GM18508 (cell line): ENCODE data around the gene RCE1.

Experiments used
- ATAC-seq: cut with Tn5 transposase; IDR thresholded peaks from one replicate; pipeline ENCODE4 v1.9.1; 2021; ENCODE audit warnings: moderate number of reproducible peaks; ENCODE audit not compliant: insufficient read depth, unreplicated experiment

The RCE1 gene

GRCh38 chr11:66868082-66868725 lies 25.0 kb downstream of the RCE1 start:
- ATAC-seq: no peak

GRCh38 chr11:66868726-66869566 lies 25.7 kb downstream of the RCE1 start:
- ATAC-seq: no peak

GRCh38 chr11:66869567-66869870 lies 26.3 kb downstream of the RCE1 start:
- no peak for ATAC-seq

DNA sequence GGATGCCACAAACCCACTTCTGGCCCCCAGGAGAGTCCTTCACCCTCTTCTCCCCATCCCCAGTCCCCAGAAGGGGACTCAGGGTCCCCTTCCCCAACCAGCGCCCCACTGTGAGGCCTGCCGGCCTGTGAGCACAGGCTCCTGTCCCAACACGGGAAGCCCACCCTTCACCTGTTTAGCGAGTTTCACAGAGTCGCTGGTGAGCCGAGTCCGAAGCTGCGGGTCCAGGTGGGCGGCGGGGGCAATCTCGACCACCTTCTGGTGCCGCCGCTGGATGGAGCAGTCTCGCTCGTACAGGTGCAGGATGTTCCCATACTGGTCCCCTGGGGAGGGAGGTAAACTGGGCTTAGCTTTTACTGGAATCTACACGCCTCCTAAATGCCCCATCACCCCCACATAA lies 26.9 kb downstream of the RCE1 start:
- ATAC-seq: no peak

DNA sequence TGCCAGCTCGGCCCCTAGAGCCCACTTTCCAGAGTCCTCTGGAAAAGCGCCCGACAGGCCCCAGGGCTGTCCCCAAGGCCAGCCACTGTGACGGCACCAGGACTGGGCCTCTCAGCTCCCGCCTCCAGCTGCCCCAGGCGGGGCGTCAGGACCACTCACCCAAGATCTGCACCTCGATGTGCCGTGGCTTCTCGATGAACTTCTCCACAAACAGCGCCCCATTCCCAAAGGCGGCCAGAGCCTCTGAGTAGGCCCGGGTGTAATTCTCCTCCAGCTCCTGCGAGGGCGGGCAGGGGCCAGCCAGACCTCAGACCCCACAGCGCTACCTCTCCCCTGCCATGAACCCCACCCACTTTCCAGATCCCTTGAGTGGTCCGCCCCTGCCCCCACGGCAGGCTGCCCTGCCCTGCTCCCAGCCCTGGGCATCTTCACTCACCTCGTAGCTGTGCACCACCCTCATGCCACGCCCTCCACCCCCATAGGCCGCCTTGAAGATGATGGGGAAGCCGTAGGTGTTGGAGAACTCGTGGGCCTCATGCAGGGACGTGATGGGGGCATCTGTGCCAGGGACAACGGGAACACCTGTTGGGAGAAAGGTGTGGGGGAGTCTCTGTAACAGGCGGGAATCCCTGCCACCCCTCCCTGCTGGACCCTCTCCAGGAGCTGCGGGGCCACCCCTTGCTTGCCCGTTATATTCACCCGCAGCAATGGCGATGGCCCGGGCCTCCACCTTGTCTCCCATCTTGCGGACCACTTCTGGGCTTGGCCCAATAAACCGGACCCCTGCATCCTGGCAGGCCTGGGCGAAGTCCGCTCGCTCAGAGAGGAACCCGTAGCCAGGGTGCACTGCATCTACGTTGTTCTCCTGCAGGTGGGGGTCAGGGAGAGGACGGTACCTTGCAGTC lies 27.6 kb downstream of the RCE1 start:
- ATAC-seq: no peak

DNA sequence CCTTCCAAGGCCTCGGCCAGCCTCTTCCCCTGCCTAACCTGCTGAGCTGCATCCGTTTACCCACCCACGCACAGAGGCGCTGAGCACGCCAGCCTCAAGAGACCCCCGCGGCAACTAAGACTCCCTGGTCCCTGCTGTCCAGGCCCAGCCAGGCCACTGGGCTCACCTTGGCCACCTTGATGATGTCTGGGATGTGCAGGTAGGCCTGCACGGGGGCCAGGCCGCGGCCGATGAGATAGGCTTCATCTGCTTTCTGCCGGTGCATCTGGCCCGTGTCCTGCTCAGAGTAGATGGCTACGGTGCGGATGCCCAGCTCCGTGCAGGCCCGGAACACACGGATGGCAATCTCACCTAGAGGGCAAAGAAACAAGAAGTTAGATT lies 28.3 kb downstream of the RCE1 start:
- no peak for ATAC-seq

DNA sequence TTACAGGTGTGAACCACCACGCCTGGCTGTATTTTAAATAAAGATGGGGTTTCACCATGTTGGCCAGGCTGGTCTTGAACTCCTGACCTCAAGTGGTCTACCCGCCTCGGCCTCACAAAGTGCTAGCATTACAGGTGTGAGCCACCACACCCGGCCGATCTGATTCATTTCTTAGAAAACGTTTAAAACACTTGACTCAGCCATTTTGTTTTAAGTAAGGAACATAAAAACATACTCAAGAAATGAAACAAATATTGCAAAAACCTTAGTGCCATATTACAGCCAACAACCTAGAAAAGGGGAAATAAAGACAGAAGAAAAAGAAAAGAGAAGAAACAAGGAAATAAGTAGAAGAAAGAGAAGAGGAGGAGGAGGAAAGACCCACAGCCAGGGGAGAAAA lies 31.0 kb downstream of the RCE1 start:
- ATAC-seq: no peak

- ATAC-seq: no peak
Observed at GRCh38 chr11:66875378-66875777, 32.1 kb downstream of the RCE1 start.

DNA sequence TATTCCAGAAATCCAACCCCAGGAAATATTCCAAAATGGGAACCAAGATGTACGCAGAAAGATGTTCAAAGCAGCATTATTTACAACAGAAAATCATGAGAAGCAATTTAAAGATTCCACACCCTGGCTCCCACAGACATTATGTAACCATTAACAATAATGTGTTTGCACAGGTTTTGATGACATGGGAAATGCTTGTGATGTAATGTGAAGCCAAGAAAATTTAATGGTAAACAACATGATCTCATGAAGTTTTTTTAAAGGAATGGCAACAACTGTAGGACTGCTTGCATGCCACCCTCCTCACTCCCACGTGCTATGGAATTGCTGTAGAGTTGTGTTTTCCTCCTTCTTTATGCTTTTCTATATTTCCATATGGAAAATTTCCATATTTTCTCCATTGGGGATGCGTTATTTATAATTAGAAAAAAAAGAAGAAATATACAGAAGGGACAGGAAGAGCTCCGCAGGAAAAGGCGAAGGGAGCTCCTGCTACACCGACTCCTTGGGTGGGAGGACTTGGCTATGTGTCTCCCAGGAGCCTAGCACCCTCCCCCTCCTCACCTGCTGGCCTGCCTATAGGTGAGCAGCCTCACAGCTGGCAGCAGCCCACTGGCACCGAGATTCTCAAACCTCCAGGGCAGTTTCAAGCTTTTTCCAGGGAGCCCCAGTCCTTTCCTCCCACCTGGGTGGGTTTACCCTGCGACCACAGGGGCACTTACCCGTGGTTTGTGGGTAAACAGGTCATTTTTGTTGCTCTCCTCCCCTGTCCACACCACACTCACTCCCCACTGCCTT lies 34.5 kb downstream of the RCE1 start:
- no peak for ATAC-seq

DNA sequence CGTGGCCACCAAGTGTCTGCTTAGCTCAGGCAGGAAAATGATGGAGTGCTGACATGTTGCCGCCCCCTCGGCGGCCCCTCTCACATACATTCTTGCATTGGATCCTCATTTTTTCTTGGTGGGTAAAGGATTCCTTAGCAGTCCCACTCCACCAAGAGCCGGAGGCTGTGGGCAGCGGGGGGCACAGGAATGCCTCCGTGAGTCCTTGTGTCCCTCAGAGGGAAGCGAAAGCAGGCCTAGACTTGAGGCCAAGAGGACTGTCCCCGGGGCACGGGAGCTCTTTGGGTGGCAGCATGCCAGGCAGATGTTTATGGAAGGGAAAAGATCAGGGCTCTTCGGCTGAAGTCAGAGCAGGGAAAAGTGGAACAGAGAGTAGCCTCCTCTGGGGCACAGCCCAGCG lies 35.2 kb downstream of the RCE1 start:
- ATAC-seq: no peak

DNA sequence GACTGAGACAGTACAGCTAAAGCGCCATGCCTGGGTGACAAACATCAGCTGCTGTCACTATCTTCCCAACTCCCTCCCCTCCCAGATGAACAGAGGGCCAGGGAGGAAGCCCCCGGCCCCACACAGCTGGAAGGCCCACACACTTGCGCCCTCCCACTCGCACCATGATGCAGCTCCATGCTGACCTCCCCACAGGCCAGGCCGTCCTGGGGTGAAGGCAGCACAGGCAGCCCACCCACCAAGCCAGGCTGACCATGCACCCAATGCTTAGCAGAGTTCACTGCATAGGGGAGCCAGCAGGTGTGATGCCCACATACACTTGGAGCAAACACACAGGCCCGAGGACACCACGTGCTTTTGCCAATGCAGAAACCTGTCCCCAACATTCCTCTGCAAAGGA lies 35.8 kb downstream of the RCE1 start:
- ATAC-seq: no peak

GRCh38 chr11:66879583-66879982 lies 36.3 kb downstream of the RCE1 start:
- no peak for ATAC-seq

GRCh38 chr11:66879999-66880398 lies 36.8 kb downstream of the RCE1 start:
- ATAC-seq: no peak

DNA sequence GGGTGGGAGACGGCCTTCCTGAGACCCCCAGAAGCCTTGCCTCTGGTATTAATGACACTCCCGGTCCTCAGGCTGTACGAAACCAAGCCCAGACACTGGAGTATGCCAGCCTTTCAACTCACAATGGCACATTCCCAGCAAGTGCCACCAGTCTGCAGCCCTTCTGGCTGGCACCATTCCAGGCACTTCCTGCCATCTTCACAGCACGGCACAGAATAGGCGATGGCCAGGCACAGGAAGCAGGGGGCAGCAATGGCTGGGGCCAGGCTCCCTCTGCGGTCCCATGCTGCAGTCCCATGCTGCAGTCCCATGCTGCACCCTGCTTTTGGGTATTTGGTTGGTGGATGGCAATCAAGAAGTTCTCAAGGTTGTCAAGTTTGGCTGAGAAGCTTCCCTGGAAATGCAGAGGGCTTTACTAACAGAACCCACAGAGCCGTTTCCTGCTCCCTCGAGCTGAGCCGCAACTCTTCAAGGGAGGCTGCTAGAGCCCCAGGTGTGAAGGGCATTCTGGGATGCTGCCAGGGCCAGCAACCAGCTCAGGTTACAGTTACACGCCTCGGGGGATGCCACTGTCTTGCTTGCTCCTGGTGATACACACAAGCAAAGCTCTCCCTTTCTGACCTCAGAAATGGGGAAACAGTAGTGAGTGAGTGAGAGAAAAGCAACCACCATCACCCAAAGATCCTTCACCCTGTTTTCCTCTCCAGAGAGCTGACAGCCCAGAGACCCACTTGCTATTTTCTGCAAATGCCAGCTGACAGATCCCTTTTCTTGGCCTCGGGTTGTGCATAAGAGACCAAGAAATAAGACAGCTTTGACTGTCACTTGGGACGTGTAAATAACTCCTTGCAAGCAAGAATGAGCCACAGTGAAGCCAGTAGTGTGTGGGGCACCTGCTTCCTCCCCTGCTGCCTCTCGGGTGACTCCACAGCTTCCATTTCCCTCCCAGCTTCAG lies 37.5 kb downstream of the RCE1 start:
- no peak for ATAC-seq

DNA sequence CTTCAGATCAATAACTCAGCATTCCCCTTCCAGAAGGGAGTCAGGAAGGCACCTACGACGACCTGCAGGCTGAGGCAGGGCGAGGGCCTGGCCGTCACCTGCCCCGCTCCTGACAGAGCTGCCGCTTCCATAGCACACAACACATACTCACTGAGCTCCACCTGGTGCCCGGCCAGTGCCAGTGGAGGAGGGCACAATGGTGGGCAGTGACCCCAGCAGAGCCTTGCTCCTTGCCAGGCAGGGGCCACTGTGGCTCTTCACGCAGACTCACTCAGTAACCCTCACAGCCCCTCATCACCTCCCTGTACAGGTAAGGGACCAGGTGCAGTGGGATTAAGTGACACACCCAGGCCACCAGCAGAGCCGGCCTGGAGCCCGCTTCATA lies 38.2 kb downstream of the RCE1 start:
- ATAC-seq: no peak

DNA sequence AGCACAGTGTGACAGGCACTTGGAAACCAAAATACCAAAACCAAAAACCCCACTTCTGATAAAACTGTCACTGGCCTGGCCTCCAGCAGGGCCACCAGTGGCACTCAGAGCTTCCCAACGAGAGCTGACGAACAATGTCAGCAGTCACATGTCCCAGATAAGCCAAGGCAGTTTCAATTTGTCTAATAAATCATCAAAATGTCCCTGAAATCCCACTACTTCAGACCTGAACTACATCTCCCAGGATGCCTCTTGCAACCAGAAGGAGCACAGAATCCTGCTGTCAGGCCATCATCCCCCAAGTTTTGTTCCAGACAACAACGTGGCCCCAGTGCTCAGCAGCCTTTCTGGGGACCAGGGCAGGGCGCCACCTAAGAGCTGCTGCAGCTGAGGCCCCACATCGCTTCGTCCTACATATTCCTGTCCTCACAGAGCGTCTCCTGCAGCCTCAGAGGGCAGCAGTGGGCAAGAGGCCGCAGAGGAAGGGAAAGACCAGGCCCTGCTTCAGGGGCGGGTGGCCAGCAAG lies 38.7 kb downstream of the RCE1 start:
- no peak for ATAC-seq

GRCh38 chr11:66882561-66883015 lies 39.3 kb downstream of the RCE1 start:
- no peak for ATAC-seq

DNA sequence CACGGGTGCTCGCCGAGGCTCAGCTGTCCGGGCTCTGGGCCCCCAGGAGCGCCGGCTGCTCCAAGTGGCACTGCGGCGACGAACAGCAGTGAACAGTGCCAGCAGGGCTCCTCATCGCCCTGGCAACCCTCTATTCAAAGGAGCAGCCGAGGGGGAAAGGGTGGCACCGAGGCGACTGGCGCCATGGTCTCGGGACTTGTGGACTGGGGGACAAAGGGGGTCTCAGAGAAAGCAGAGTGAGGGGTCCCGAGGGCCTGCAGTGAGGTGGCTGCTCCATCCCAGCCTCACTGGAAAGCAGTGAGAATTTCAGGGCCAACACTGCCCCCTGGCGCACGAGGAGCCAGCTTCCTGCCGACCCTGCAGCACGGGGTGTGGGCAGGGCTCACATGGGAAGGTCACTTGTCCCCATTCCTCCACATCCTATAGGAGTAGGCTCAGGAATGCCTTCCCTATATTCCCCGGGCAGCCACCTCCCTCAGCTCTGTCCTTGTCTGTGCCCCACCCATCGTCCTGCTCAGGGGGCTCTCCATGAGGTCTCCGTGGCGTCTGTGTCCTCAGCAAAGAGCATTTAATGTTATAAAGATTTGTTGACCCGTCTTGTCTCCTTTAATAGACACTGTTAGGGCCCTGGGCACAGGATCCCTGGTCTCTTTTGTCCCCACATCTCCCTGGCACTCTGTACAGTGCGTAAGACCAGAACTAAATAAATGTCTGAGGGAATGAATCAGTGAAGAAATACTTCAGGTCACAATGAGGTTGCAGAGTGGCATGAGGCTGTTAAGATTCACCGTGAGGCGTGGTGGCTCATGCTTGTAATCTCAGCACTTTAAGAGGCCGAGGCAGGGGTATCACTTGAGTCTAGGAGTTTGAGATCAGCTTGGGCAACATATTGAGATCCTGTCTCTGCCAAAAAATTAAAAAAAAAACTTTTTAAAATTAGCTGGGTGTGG lies 40.0 kb downstream of the RCE1 start:
- no peak for ATAC-seq
